NCI-H1417 (cell line): Measurements from ENCODE around the gene ASAP2.
A peak's percentile ranks its signal among the peaks of the same experiment; 100 is the strongest.

Experiments
- DNase-seq, 3 experiments: peaks; one replicate each; lab custom pipeline; 2025; lab: John Stamatoyannopoulos, UW

Gene ASAP2

DNA sequence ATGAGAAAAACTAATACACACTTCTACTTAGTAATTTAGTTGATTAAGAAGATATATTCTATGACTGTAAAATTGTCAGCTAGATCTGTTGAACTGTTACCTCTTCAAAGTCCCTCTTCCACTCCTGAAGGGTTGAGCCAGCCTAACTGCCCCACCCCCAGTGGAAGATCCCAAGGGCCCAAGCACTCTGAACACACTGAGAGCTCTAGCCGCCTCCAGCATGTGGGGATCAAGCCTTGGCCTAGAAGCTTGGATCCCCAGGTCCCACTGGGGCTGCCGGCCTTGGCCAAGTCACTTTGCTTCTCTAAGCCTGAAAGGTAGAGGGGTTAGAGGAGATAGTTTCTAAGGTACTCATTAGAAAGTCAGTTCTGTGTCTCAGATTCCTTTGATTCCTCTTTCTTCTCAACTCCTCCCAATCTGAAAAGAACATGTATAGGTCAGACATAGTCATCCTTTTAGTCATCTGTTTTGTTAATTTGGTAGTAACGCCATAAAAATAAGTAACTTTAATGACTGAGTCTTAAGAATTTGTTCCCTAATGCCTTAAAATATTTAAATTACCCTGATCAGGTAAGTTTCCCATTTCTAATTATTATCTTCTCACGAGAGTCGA lies 222.5 kb downstream of the ASAP2 start:
- no peak for DNase-seq

DNA sequence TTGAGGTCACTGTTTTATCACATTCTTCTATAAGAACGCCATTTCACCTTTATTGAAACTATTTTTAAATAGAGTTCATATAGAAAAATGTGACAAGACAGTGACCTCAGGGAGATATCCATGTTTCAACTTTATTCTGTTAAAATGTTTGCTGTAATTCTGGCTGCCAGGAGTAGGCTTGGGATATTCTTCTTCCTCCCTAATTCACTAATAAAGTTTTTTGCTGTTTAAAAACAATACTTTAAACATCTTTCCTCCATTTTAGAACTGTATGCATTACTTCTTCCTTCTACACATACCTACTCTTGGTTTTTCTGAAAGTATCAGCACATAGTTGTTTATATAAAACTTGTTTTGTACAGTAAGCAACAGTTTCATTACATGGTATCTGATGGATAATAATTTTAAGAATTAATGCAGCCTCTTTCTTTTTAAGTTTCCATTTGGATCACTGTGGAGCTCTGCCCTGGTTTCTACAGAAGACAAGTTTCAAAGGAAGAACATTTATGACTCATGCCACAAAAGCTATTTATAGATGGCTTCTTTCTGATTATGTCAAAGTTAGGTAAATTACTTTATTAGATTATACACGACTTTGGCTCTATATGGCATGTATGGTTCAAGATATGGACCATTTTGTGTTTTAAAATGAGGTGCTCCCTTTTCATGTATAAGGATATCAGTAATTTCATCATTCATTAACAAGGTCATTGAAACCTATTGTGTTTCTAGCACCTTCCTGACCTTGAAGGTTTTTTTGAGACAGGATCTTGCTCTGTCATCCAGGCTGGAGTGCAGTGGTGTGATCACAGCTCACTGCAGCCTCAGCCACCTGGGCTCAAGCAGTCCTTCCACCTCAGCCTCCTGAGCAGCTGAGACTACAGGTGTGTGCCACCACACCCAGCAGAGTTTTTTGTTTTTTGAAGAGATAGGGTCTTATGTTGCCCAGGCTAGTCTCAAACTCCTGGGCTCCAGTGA lies 224.0 kb downstream of the ASAP2 start:
- DNase-seq = no peak

DNA sequence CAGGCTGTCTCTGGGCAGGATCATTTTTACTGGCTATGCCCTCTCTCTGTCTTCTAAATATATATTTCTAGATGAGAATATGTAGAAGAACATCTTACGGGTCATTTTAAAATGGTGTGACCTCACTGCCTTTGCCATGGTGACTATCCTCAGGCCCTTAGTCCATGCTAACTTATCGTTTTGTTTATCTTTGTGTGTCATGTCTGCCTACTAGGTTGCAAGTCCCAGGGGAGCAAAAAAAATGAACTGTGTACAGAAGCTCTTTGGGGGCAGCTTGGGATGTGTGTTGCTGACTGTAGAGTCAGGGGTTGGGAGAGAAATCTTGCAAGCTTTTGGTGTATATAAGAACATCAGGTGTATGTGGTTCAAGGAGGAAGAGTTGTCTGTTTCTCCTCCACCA lies 227.9 kb downstream of the ASAP2 start:
- no peak for DNase-seq

DNA sequence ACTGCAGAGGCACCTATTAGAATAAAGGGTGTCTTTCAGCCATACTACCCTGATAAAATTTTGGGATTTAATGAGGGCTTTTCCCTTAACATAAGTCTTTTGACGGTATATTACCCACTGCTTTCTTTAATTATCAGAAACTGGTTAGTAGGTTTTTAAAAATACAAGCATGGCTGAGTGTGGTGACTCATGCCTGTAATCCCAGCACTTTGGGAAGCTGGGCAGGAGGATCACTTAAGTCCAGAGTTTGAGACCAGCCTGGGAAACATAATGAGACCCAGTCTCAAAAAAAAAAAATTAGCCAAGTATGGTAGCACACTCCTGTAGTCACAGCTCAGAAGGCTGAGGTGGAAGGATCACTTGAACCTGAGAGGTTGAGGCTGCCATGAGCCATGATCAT lies 232.9 kb downstream of the ASAP2 start:
- no peak for DNase-seq

GRCh38 chr2:9440058-9440727 lies 233.6 kb downstream of the ASAP2 start:
- DNase-seq = no peak

DNA sequence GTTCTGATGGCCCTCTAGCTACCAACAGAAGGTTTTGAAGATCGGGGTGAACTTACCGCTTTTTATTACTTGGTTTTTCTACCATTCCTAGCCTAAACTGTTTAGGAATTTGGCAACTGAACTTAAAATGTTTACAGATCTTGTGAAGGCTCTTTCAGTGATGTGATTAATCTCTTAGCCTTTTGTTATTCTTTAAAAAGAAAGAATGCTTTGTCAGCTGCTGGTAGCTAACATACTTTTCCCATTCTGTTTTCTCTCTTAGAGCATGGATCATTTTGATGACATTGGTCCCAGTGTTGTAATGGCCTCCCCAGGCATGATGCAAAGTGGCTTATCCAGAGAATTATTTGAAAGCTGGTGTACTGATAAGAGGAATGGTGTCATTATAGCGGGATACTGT lies 234.9 kb downstream of the ASAP2 start:
- DNase-seq = no peak

DNA sequence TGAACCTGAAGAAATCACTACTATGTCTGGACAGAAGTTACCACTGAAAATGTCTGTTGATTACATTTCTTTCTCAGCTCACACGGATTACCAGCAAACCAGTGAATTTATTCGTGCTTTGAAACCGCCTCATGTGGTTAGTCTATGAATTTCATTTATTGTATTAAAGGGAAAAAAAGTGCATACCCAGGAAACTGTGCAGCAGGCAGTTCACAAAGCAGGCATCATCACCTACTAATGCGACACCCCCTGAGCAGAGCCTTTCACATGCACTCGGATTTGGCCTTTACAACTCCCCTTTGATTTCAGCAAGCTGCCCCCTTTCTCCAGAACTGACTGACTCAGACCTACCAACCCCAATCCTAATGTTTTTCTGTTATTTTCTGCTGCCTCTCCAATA lies 236.9 kb downstream of the ASAP2 start:
- no peak for DNase-seq

DNA sequence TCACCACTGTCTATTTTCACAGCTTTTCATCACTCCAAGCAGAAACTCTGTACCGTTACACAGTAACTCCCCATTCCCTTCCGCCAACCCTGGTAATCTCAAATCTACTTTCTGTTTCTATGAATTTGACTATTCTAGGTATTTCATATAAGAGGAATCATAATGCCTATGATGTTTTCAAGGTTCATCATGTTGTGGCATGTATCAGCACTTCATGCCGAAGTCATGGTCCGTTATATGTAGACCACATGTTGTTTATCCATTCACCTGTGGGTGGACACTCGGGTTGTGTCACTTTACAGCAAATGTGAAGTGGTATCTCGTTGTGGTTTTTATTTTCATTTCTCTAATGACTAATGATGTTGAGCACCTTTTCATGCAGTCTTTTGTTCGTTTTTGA lies 238.5 kb downstream of the ASAP2 start:
- DNase-seq = no peak

DNA sequence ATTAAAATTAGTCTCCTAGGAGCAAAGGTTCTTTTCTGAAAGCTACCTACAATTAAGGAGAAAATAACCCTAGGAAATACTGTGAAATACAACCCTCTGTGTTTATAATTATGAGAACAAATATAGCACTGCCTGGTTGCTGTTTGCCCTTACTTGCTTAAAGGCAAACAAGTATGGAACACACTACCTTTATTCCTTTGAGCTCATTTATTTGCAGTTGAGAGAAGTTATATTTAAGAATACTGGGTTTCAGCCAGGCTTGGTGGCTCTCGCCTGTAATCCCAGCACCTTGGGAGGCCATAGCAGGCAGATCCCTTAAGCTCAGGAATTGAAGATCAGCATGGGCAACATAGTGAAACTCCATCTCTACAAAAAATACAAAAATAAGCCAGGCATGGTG lies 244.6 kb downstream of the ASAP2 start:
- peak in 1 of 3 experiments; percentile 30 for DNase-seq
